ENCODE measurements around the gene ABCA5.

DNA sequence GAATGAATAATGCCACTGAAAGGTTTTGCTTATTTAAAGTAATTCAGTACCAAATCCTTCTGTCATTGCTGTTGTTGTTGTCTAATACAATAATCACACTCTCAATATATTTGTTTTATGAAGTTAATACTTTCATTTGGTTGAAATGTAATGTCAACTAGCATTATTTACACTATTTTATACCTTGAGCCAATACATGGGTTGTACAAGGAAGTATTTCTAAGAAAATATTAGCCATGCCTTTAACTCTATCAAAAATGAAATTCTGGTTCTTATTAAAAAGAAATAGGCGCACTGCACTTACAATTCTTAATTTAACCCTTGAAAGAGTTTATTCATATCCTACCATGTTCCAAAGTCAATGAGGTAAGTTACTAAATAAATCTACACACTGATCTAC lies 80.7 kb downstream of the ABCA5 start:
- no peak for TF ChIP-seq RAD51 (IDR thresholded peaks at IDR 0.05; ENCODE audit: borderline replicate concordance)
- TF ChIP-seq TAF1 (CRISPR knock-in tag; IDR thresholded peaks at IDR 0.05), result no peak
- no peak for TF ChIP-seq EZH2 (conservative IDR thresholded peaks at IDR 0.05; ENCODE audit: low read depth, low read length)
- TF ChIP-seq NCOA5 (CRISPR knock-in tag; IDR thresholded peaks at IDR 0.05), result no peak
- TF ChIP-seq, protein P1, sequence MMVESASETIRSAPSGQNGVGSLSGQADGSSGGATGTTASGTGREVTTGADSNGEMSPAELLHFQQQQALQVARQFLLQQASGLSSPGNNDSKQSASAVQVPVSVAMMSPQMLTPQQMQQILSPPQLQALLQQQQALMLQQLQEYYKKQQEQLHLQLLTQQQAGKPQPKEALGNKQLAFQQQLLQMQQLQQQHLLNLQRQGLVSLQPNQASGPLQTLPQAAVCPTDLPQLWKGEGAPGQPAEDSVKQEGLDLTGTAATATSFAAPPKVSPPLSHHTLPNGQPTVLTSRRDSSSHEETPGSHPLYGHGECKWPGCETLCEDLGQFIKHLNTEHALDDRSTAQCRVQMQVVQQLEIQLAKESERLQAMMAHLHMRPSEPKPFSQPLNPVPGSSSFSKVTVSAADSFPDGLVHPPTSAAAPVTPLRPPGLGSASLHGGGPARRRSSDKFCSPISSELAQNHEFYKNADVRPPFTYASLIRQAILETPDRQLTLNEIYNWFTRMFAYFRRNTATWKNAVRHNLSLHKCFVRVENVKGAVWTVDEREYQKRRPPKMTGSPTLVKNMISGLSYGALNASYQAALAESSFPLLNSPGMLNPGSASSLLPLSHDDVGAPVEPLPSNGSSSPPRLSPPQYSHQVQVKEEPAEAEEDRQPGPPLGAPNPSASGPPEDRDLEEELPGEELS (CRISPR knock-in tag; IDR thresholded peaks at IDR 0.05), result no peak
- TF ChIP-seq, protein P2, sequence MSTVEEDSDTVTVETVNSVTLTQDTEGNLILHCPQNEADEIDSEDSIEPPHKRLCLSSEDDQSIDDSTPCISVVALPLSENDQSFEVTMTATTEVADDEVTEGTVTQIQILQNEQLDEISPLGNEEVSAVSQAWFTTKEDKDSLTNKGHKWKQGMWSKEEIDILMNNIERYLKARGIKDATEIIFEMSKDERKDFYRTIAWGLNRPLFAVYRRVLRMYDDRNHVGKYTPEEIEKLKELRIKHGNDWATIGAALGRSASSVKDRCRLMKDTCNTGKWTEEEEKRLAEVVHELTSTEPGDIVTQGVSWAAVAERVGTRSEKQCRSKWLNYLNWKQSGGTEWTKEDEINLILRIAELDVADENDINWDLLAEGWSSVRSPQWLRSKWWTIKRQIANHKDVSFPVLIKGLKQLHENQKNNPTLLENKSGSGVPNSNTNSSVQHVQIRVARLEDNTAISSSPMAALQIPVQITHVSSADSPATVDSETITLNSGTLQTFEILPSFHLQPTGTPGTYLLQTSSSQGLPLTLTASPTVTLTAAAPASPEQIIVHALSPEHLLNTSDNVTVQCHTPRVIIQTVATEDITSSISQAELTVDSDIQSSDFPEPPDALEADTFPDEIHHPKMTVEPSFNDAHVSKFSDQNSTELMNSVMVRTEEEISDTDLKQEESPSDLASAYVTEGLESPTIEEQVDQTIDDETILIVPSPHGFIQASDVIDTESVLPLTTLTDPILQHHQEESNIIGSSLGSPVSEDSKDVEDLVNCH (CRISPR knock-in tag; IDR thresholded peaks at IDR 0.05), result no peak
- TF ChIP-seq, protein P3, sequence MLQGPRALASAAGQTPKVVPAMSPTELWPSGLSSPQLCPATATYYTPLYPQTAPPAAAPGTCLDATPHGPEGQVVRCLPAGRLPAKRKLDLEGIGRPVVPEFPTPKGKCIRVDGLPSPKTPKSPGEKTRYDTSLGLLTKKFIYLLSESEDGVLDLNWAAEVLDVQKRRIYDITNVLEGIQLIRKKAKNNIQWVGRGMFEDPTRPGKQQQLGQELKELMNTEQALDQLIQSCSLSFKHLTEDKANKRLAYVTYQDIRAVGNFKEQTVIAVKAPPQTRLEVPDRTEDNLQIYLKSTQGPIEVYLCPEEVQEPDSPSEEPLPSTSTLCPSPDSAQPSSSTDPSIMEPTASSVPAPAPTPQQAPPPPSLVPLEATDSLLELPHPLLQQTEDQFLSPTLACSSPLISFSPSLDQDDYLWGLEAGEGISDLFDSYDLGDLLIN (CRISPR knock-in tag; IDR thresholded peaks at IDR 0.05; ENCODE audit: borderline replicate concordance), result no peak
- no peak for TF ChIP-seq MAZ (IDR thresholded peaks at IDR 0.05; ENCODE audit: borderline replicate concordance, low read depth, low read length)
- no peak for TF ChIP-seq MAZ (CRISPR knock-in tag; IDR thresholded peaks at IDR 0.05; ENCODE audit: low read depth)
- TF ChIP-seq ZNF451 (CRISPR knock-in tag; IDR thresholded peaks at IDR 0.05), result no peak
